ENCODE data around the gene COA8. TPM values are rescaled to one million over a fixed set of nuclear protein-coding genes. Genes with fewer than 3 reads are reported as not detected.
"Not testable (repeated sequence)": the region's sequence is repeated elsewhere in the genome, so short reads cannot be mapped to it uniquely, and the experiment has no call there.

COA8 gene
- total and polyA plus RNA-seq, 4 donors = 27.6 to 71.7 (median 38.8) TPM

GRCh38 chr14:103597623-103598377 is 35.0 kb downstream of the COA8 start:
- Histone ChIP-seq H3K9me3 (ENCODE audit: control insufficient read depth, low read length) (no peaks in the 10 kb centered on the region), H3K4me1 (ENCODE audit: control insufficient read depth in 1 of 2, insufficient read depth in 2 of 2, low read length in 2 of 2) (no peaks in the 10 kb centered on the region), H3K27ac (ENCODE audit: low read depth in 1 of 2, low read length in 2 of 2) (no peak overlapping the region), H3K4me3 (ENCODE audit: low read length in 2 of 2) (no peak overlapping the region), H3K27me3 (ENCODE audit: control insufficient read depth in 1 of 2, insufficient read depth in 2 of 2, low read length in 1 of 2) (no peaks in the 10 kb centered on the region), H3K36me3 (ENCODE audit: control insufficient read depth in 1 of 2, insufficient read depth in 2 of 2, low read length in 1 of 2) (no peaks in the 10 kb centered on the region)
- ATAC-seq (ENCODE audit: low FRiP score) = peak; percentile 79
- intact Hi-C loops (cut with DNase I) = no loop called here
- DNase-seq = peak in 1 of 2 donors; percentile 62
- WGBS, 2 donors = 89 to 92% methylated on average over 10 of the region's 10 CpGs

- no peaks in the 10 kb centered on the region for H3K4me1 ChIP-seq (ENCODE audit: control insufficient read depth in 1 of 2, insufficient read depth in 2 of 2, low read length in 2 of 2)
- no peak for DNase-seq
- intact Hi-C loops (cut with DNase I) = no loop called here
- no peaks in the 10 kb centered on the region for H3K36me3 ChIP-seq (ENCODE audit: control insufficient read depth in 1 of 2, insufficient read depth in 2 of 2, low read length in 1 of 2)
- no peaks in the 10 kb centered on the region for H3K27me3 ChIP-seq (ENCODE audit: control insufficient read depth in 1 of 2, insufficient read depth in 2 of 2, low read length in 1 of 2)
- 97% methylated on average over 5 of the region's 5 CpGs for WGBS, 2 donors
- H3K4me3 ChIP-seq (ENCODE audit: low read length in 2 of 2) = no peak overlapping the region
- no peak overlapping the region for H3K27ac ChIP-seq (ENCODE audit: low read depth in 1 of 2, low read length in 2 of 2)
- H3K9me3 ChIP-seq (ENCODE audit: control insufficient read depth, low read length) = no peaks in the 10 kb centered on the region
- no peak for ATAC-seq (ENCODE audit: low FRiP score)
Measured at GRCh38 chr14:103600503-103600902, 37.7 kb downstream of the COA8 start.

- H3K27ac ChIP-seq (ENCODE audit: low read depth in 1 of 2, low read length in 2 of 2) = no peak overlapping the region
- no peak for DNase-seq
- no peak overlapping the region for H3K4me3 ChIP-seq (ENCODE audit: low read length in 2 of 2)
- ATAC-seq (ENCODE audit: low FRiP score) = no peak
- no peaks in the 10 kb centered on the region for H3K4me1 ChIP-seq (ENCODE audit: control insufficient read depth in 1 of 2, insufficient read depth in 2 of 2, low read length in 2 of 2)
- H3K9me3 ChIP-seq (ENCODE audit: control insufficient read depth, low read length) = no peaks in the 10 kb centered on the region
- 96 to 97% methylated on average over 5 of the region's 5 CpGs for WGBS, 2 donors
- intact Hi-C loops (cut with DNase I) = no loop called here
- H3K36me3 ChIP-seq (ENCODE audit: control insufficient read depth in 1 of 2, insufficient read depth in 2 of 2, low read length in 1 of 2) = no peaks in the 10 kb centered on the region
- no peaks in the 10 kb centered on the region for H3K27me3 ChIP-seq (ENCODE audit: control insufficient read depth in 1 of 2, insufficient read depth in 2 of 2, low read length in 1 of 2)
Measured at GRCh38 chr14:103604620-103605019, 41.9 kb downstream of the COA8 start.

GRCh38 chr14:103606963-103607668 is 44.4 kb downstream of the COA8 start:
- peak; percentile 80 to 88 for DNase-seq
- WGBS, 2 donors = 3 to 7% methylated on average over 25 of the region's 25 CpGs
- H3K27me3 ChIP-seq (ENCODE audit: control insufficient read depth in 1 of 2, insufficient read depth in 2 of 2, low read length in 1 of 2) = no peaks in the 10 kb centered on the region

GRCh38 chr14:103607822-103608221 is 45.1 kb downstream of the COA8 start:
- DNase-seq (no peak), ATAC-seq (ENCODE audit: low FRiP score) (no peak)
- H3K27me3 ChIP-seq (ENCODE audit: control insufficient read depth in 1 of 2, insufficient read depth in 2 of 2, low read length in 1 of 2) = no peaks in the 10 kb centered on the region
- no peak overlapping the region for H3K4me3 ChIP-seq (ENCODE audit: low read length in 2 of 2)
- intact Hi-C loops (cut with DNase I) = no loop called here
- no peaks in the 10 kb centered on the region for H3K4me1 ChIP-seq (ENCODE audit: control insufficient read depth in 1 of 2, insufficient read depth in 2 of 2, low read length in 2 of 2)
- WGBS, 2 donors = 45 to 51% methylated on average over 15 of the region's 15 CpGs
- H3K9me3 ChIP-seq (ENCODE audit: control insufficient read depth, low read length) = no peaks in the 10 kb centered on the region
- no peak overlapping the region for H3K27ac ChIP-seq (ENCODE audit: low read depth in 1 of 2, low read length in 2 of 2)
- no peaks in the 10 kb centered on the region for H3K36me3 ChIP-seq (ENCODE audit: control insufficient read depth in 1 of 2, insufficient read depth in 2 of 2, low read length in 1 of 2)

More at GRCh38 chr14:103606963-103607668, 44.4 kb downstream of the COA8 start:
- Histone ChIP-seq H3K27ac (ENCODE audit: low read depth in 1 of 2, low read length in 2 of 2) (no peak overlapping the region), H3K36me3 (ENCODE audit: control insufficient read depth in 1 of 2, insufficient read depth in 2 of 2, low read length in 1 of 2) (no peaks in the 10 kb centered on the region), H3K4me3 (ENCODE audit: low read length in 2 of 2) (no peak overlapping the region), H3K4me1 (ENCODE audit: control insufficient read depth in 1 of 2, insufficient read depth in 2 of 2, low read length in 2 of 2) (no peaks in the 10 kb centered on the region), H3K9me3 (ENCODE audit: control insufficient read depth, low read length) (no peaks in the 10 kb centered on the region)
- peak; percentile 85 for ATAC-seq (ENCODE audit: low FRiP score)
- intact Hi-C loops (cut with DNase I) = no loop called here

- H3K4me1 ChIP-seq (ENCODE audit: control insufficient read depth in 1 of 2, insufficient read depth in 2 of 2, low read length in 2 of 2); intact Hi-C loops (cut with DNase I); H3K27me3 ChIP-seq (ENCODE audit: control insufficient read depth in 1 of 2, insufficient read depth in 2 of 2, low read length in 1 of 2); H3K36me3 ChIP-seq (ENCODE audit: control insufficient read depth in 1 of 2, insufficient read depth in 2 of 2, low read length in 1 of 2); H3K27ac ChIP-seq (ENCODE audit: low read depth in 1 of 2, low read length in 2 of 2); ATAC-seq (ENCODE audit: low FRiP score); H3K9me3 ChIP-seq (ENCODE audit: control insufficient read depth, low read length); H3K4me3 ChIP-seq (ENCODE audit: low read length in 2 of 2); DNase-seq: not testable (repeated sequence)
- WGBS, 2 donors = 94 to 96% methylated on average over 3 to 4 of the region's 4 CpGs
Measured at GRCh38 chr14:103609081-103609480, 46.3 kb downstream of the COA8 start.

GRCh38 chr14:103611215-103611614 is 48.5 kb downstream of the COA8 start:
- no peak for DNase-seq
- Histone ChIP-seq H3K27ac (ENCODE audit: low read depth in 1 of 2, low read length in 2 of 2) (no peak overlapping the region), H3K4me3 (ENCODE audit: low read length in 2 of 2) (no peak overlapping the region), H3K27me3 (ENCODE audit: control insufficient read depth in 1 of 2, insufficient read depth in 2 of 2, low read length in 1 of 2) (no peaks in the 10 kb centered on the region), H3K36me3 (ENCODE audit: control insufficient read depth in 1 of 2, insufficient read depth in 2 of 2, low read length in 1 of 2) (no peaks in the 10 kb centered on the region), H3K9me3 (ENCODE audit: control insufficient read depth, low read length) (no peaks in the 10 kb centered on the region), H3K4me1 (ENCODE audit: control insufficient read depth in 1 of 2, insufficient read depth in 2 of 2, low read length in 2 of 2) (no peaks in the 10 kb centered on the region)
- 91 to 98% methylated on average over 2 of the region's 2 CpGs for WGBS, 2 donors
- no peak for ATAC-seq (ENCODE audit: low FRiP score)
- intact Hi-C loops (cut with DNase I) = no loop called here

- WGBS, 2 donors = 93 to 95% methylated on average over 4 of the region's 4 CpGs
- H3K4me3 ChIP-seq (ENCODE audit: low read length in 2 of 2) = no peak overlapping the region
- intact Hi-C loops (cut with DNase I) = no loop called here
- H3K4me1 ChIP-seq (ENCODE audit: control insufficient read depth in 1 of 2, insufficient read depth in 2 of 2, low read length in 2 of 2) = no peaks in the 10 kb centered on the region
- H3K27ac ChIP-seq (ENCODE audit: low read depth in 1 of 2, low read length in 2 of 2) = no peak overlapping the region
- H3K36me3 ChIP-seq (ENCODE audit: control insufficient read depth in 1 of 2, insufficient read depth in 2 of 2, low read length in 1 of 2) = no peaks in the 10 kb centered on the region
- ATAC-seq (ENCODE audit: low FRiP score) = no peak
- DNase-seq = no peak
- no peaks in the 10 kb centered on the region for H3K9me3 ChIP-seq (ENCODE audit: control insufficient read depth, low read length)
- no peaks in the 10 kb centered on the region for H3K27me3 ChIP-seq (ENCODE audit: control insufficient read depth in 1 of 2, insufficient read depth in 2 of 2, low read length in 1 of 2)
Measured at GRCh38 chr14:103613517-103613916, 50.8 kb downstream of the COA8 start.

All from aorta (tissue), 5 donors.